Frontal cortex (tissue), 4 donors: ENCODE results near the gene USP11. TPM values are rescaled to one million over a fixed set of nuclear protein-coding genes. Genes with fewer than 3 reads are reported as not detected.

Source experiments
- DNase-seq, 2 donors: peaks; one replicate each; pipeline ENCODE4 v3.0.0; 2012; ENCODE audit warnings: low spot score in 2 of 2
- FAIRE-seq: peaks from 2 replicates; lab custom pipeline; 2012; peaks lifted over from hg19 to GRCh38; lab: Jason Lieb, UNC
- total RNA-seq: library from RNA; depleted of rRNA; stranded (reverse); fragments of >200 nt; gene quantifications from one replicate; pipeline ENCODE4 v1.2.3, GENCODE V29; 2014
- donor health status: control.
- donor health status: control.
- donor health status: control.

Gene USP11
- total RNA-seq, 1 donor from 2014 or later: 181 TPM

DNA sequence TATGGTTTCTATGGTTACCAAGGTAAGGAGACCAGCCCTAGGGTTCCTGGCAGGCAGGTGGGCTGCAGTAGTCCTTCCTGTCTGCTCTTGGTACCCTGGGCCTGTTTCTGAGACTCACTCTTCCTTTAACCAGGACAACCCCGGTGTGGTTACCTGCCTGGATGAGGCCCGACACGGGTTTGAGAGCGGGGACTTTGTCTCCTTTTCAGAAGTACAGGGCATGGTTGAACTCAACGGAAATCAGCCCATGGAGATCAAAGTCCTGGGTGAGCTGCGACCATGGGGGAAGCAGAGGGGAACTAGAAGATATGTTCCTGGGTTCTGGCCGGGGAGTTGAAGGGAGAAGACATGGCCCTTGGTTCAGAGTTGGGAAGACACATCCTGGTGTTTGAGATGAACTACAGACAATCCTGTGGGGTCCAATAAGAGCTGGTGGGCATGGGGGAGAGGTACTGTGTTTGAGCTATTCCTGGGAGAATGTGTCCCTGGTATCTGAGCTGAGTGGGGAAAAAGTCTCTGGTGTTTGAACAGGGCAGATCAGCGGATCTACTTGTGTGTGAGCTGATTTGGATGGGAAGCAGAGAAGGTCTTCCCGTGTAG lies 31.4 kb upstream of the USP11 start:
- FAIRE-seq (no peak), DNase-seq (no peak)

DNA sequence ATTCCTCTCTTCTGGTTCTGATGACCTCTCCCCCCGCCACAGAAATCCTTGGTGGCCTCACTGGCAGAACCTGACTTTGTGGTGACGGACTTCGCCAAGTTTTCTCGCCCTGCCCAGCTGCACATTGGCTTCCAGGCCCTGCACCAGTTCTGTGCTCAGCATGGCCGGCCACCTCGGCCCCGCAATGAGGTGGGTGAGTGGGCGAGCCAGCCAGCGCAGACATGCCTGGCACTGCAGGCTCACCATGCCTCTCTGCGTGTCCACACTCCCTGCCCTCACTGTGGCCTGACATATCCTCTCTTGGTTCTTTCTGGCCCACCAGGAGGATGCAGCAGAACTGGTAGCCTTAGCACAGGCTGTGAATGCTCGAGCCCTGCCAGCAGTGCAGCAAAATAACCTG lies 30.5 kb upstream of the USP11 start:
- DNase-seq (no peak), FAIRE-seq (no peak)

DNA sequence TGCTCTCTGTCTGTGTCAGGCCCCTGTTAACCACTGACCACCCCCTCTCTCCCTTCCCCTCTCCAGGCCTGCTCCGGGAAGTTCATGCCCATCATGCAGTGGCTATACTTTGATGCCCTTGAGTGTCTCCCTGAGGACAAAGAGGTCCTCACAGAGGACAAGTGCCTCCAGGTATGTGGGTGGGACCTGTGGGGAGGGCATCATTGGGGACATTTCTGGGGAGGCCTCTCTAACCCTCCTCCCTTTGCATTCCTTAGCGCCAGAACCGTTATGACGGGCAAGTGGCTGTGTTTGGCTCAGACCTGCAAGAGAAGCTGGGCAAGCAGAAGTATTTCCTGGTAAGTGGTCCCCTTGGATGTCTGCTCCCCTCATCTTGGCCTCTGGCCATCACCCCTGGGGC lies 29.9 kb upstream of the USP11 start:
- FAIRE-seq (no peak), DNase-seq (no peak)

DNA sequence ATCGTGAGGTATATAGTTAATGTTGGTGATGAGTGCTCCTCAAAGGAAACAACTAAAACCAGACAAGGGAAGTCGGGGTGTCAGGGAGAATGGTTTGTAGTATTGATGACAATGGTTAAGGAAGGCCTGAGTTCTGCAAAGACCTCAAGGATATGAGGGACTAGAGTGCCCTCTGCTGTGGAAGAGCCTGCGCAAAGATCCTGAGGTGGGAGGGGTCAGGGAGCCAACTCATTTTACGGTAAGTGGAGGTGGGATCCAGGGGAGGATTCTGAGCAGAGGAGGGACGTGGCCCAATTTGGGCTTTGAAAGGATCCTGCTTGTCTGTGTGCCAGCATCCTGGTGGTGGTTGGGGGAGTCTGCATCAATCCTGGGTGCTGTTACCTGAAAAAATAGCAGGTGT lies 27.8 kb upstream of the USP11 start:
- FAIRE-seq: no peak
- DNase-seq: no peak

DNA sequence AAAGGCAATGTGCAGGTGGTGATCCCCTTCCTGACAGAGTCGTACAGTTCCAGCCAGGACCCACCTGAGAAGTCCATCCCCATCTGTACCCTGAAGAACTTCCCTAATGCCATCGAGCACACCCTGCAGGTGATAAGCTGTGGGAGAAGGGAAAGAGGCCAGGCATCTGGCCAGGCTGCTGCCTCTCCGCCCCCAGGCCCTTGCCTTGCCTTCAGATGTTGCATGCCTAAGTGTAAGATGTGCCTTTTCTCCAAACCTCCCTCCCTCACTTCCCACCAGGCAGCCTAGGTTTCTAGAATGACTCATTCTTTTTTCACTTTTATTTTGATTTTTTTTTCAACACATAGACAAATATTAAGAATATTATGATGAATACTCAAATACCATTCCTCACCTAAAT lies 26.5 kb upstream of the USP11 start:
- FAIRE-seq: no peak

DNA sequence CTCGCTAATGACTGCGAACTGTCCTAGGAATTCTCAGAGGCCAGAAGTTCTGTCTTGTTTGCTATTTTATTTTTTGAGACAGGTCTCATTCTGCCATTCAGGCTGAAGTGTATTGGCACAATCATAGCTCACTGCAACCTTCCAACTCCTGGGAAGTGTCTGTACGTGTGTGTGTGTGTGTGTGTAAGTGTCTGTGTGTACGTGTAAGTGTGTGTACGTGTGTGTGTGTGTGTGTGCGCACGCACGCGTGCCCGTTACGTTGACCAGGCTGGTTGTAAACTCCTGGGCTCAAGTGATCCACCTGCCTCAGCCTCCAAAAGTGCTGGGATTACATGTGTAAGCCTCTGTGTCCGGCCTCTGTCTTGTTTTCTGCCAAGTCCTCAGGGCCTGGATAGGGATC lies 24.7 kb upstream of the USP11 start:
- DNase-seq (no peak), FAIRE-seq (no peak)

More for the DNA sequence above, 26.5 kb upstream of the USP11 start:
- no peak for DNase-seq

DNA sequence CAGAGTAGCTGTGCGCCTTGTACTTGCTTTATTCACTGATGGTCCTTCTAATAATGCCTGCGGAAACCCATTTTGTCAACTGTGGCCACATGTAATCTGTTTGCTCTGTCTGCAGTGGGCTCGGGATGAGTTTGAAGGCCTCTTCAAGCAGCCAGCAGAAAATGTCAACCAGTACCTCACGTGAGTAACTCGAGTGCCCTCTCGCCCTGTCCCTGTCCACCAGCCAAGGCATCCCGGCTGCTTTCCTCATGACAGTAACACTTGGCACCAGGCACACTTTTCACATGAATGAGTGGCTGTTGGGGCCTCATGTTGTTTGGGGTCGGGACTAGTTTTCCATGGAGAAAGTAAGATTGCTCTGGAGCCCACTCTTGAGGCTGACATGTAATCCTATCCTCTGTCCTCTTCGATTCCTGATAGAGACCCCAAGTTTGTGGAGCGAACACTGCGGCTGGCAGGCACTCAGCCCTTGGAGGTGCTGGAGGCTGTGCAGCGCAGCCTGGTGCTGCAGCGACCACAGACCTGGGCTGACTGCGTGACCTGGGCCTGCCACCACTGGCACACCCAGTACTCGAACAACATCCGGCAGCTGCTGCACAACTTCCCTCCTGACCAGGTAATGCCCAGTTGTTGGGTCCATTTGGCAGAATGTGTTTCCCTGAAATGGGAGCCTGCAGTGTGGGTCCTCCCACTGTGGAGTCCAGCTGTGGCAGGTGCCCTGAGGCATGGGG lies 23.1 kb upstream of the USP11 start:
- no peak for FAIRE-seq
- DNase-seq: no peak

DNA sequence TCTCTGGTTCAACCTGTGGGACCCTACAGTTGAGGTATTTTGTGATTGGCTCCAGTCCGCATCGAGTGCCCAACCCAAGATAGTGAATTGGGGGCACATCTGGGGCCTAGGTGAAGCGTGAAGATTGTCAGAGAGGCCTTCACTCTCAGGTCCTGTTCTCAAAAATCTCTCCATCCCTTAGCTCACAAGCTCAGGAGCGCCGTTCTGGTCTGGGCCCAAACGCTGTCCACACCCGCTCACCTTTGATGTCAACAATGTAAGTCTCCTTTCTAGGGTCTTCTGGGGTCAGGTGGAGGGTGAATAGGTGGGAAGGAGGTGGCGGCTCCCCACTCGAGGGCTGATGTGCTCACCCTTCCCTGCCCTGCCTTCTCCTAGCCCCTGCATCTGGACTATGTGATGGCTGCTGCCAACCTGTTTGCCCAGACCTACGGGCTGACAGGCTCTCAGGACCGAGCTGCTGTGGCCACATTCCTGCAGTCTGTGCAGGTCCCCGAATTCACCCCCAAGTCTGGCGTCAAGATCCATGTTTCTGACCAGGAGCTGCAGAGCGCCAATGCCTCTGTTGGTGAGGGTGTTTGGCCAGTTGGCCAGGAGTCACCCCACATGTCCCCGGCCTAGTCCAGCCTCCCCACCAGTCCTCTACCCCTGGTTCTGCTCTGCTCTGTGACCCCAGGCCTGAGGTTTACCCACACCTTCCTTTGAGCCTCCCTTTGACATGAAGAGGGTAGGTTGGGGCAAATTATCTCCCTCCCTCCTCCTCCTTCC lies 22.0 kb upstream of the USP11 start:
- FAIRE-seq (no peak), DNase-seq (no peak)

DNA sequence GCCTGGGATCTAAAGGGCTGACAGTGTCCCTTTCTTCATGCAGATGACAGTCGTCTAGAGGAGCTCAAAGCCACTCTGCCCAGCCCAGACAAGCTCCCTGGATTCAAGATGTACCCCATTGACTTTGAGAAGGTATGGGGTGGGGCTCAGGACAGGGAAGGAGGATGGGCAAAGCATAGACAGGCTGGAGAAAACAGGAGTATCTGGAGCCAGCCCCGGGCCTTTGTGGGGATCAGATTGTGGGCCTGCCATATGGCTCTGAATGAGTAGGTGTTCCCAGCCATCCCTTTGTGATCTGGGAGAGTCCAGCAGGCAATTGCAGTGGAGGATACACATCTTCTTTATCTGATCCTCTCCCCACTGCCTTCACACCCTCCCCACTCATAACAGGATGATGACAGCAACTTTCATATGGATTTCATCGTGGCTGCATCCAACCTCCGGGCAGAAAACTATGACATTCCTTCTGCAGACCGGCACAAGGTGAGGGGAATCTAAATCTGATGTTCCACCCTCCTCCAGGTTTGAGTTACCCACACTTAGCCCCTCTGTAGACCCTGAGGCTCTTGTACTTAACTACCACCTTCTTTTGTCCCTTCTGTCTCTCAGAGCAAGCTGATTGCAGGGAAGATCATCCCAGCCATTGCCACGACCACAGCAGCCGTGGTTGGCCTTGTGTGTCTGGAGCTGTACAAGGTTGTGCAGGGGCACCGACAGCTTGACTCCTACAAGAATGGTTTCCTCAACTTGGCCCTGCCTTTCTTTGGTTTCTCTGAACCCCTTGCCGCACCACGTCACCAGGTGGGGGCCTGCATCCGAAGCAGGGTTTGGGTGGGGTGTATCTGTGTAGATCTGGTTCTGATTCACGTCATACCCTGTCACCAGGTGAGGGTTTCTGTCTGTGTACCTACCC lies 20.2 kb upstream of the USP11 start:
- FAIRE-seq (no peak), DNase-seq (no peak)

DNA sequence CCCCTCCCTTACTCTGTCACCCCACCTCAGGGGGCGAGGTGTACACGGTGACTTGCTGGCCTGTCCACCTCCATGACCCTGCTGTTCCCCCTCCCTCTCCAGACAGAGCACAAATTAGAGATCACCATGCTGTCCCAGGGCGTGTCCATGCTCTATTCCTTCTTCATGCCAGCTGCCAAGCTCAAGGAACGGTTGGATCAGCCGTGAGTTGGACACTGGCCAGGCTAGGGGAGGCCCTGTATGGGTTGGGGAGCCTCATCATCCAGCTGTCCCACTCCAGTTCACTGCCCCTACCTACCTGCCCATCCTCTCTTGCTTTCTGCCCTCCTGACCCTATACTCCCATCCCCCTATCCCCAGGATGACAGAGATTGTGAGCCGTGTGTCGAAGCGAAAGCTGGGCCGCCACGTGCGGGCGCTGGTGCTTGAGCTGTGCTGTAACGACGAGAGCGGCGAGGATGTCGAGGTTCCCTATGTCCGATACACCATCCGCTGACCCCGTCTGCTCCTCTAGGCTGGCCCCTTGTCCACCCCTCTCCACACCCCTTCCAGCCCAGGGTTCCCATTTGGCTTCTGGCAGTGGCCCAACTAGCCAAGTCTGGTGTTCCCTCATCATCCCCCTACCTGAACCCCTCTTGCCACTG lies 18.3 kb upstream of the USP11 start:
- DNase-seq (no peak), FAIRE-seq (no peak)

DNA sequence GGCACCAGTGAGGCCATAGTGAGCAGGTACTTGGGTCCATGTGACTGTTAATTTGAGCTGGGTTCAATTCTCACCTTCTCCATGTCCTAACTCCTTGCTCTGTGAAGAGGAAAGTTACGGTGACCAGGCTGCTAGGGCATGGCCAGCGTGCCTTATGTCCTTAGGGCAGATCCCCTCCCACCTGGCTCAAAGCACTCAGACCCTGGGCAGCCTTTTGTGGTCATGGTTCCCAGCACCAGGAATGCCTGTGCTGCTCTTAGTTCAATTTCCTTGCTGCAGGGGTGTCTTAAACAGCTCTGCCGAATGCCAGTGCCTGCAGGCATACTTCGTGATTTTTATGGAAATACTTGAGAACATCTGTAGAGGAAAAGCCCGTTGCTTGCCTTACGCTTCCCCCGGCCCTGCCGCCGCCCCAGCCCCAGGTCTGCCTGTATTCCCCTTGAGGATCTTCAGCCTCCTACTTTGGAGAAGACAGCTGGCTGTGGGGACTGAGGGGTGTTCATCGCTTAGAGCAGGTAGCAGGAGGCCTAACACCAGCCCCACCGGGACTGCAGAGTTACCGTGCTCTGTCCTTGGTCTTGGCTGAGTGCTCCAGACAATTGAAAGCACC lies 17.4 kb upstream of the USP11 start:
- FAIRE-seq (no peak), DNase-seq (no peak)

DNA sequence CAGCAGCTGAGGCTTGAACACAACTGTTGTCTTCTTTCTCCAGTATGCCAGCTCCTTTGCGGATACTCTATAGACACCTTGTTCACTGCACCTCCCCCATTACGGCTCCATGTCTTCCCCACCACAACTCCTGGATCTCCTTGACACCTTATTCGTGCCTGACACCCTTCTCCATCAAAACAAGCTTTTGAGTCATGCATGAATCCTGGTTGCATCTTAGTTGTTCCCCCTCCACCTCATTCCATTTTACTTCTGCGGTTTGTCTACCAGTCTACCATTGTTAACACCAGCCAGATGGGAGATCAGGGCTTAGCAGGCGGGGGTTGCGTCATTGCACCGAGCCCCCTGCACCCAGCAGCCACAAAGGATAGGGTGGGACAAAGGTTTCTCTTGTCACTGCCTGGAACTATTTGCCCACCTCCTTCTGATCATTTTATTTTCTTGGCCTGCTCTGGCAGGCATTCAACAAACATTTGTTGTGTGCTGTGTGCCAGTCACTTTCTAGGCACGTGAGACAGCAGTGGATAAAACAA lies 16.4 kb upstream of the USP11 start:
- FAIRE-seq (no peak), DNase-seq (no peak)

DNA sequence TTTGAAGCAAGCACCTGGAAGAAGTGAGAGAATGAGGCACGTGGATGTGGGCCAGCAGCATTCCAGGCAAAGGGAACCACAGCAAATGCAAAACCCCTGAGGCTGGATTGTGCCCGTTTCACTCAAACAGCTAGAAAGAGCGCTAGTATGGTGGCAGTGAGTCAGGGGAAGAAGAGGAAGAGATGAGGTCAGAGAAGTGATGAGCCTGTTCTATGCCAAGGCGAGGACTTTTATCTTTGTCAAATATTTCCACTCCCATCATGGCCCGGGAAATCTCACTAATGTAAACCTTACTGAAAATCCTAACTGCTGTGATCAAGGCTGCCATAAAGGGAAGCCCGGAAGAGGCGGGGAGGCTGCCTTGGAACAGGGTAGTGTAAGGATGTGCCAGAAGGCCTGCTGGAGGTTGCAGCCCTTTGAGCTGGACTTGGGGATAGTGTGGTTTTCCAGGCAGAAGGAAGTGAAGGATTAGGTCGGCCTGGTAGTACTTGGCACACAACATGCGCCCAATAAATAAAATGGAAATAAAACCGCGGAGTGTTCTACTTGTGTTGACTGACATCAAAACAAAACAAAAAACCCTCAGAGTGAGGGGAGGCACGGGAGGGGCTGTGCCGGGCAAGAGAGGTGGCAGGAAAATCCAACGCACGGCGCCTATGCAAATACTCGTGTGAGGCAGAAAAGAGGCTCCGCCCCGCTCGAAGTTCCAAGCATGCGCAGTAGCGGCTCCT lies 15.5 kb upstream of the USP11 start:
- FAIRE-seq: no peak

DNA sequence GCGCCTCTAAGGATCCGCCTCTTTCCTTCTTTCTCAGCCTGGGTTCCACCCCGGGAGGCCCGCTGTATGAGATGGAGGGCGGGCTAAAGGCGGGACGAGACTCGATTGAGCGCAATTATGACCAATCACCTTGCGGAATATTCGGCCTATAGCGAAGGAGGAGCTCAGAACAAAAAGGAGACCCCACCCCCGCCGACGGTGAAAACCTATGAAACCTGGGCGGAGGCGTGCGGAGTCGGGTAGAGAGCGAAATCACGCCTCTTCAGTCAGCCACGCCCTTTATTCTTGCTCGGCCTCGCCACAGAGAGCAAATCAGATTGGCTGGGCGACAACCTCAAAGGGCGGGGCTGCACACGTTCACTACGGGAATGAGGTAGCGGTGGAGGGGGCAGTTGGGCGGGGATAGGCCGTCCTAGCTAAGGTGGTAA lies 14.9 kb upstream of the USP11 start:
- peak; percentile 80 to 91 for DNase-seq
- peak; percentile 88 for FAIRE-seq

More for the DNA sequence above, 15.5 kb upstream of the USP11 start:
- DNase-seq: peak in 1 of 2 donors; percentile 23

DNA sequence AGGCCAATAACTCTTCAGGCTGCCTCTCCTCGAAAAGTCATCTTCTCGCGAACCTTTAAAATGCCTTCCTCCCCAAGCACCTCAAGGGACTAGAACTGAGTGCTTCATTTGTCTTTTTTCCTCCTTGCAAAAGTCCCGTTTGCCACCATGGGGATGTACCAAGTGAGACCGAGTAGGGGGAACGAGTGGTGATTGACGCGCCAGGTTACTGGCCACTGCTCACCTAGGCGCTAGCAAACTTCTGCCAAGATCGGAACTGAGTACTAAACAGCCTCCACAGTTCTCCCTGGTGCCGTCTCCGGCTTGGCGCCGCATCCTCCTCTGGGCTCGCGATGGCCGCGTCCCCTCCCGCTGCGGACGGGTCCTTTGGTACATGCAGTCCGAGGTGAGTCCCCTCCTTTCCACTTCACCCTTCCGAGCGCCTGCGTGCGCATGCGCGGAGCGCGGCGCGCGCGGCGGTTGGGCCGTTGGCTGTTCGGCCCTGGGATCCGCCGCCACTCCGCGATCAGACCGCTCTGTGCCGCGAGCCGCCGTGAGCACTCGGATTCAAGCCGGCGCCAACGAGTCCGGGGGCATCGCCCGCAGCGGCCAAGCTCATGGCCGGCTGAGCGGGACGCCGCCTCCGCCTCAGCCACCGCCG lies 14.4 kb upstream of the USP11 start, which contains the start of gene CDK16:
TSS of gene CDK16 (plus strand) at position 402 of the 640 bp plus-strand sequence. CDS start 4,877 bp downstream, outside the sequence.
- DNase-seq (peak; percentile 76 to 93), FAIRE-seq (no peak)

DNA sequence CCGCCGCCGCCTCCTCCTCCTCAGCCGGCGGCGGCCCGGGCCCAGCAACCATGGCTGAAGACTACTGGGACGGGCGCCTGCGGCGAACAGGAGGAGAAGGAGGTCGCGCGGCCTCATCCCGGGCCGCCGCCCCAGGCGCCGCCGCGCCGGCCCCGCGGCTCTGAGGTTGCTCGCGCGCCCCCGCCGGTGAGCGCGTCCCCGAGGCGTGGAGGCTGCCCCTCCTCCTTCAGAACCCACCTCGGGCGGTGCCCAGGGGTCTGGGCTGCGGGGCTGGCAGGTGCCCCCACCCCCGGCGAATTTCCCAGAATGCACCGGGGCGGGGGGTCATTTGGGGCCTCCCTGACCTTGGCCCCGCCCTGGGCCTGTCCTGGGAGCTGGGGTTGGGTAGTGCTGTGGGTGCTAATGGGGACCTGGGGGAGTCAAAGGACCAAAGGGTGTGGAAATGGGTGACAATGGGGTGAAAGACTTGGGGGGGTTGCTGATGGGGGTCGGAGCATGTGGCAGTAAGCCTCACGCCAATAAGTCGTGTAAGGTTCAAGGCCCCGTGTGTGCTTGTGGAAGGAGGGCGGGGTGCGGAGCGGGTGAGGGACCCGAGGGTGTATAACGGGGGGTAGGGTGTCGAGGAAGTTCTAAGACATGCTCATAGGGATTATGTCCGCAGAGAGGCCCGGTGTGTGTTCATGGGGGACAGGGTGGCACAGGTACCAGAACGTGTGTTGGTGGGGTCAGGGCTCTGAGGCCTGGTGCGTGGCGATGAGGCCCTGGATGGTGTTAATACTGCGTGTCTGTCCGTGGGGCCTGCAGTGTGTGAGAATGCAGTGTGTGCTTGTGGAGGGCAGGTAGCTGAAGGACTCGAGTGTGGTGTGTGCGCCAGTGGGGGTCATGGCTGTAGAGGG lies 13.6 kb upstream of the USP11 start:
- DNase-seq (peak in 1 of 2 donors; percentile 32), FAIRE-seq (no peak)

DNA sequence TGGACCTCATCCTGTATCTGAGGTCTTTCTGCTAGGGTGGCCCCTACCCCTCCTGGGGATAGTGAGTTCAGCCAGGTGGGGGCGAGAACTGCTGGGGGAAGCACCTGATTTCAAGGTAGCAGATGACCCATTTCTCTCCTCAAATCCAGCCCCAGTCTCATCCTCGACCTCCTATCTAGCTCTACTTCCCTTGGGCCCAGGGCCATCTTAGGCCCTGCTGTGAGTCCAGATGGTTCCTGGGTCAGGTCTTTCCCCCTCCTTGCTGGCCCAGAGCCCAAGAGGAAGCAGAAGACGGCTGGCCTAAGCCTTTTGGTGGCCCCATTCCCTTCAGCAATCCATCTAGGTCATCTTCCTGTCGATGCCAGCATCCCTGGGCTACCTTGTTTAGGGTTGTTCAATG lies 11.1 kb upstream of the USP11 start:
- FAIRE-seq: no peak
- no peak for DNase-seq
